ENCODE data around the gene TK1. TPM values are rescaled to one million over a fixed set of nuclear protein-coding genes. Genes with fewer than 3 reads are reported as not detected.

TK1 gene
- total and polyA plus RNA-seq, 12 donors = 1.3 to 11.6 (median 2.5) TPM

- H3K4me3 ChIP-seq = no peak overlapping the region
- H3K9me3 ChIP-seq (replicated peaks in 1 of 3) = no peaks in the 10 kb centered on the region
- intact Hi-C loops (cut with DNase I) = no loop called here
- WGBS, 4 donors = 79 to 91% (median 87%) methylated on average over 7 to 10 of the region's 10 CpGs
- DNase-seq = no peak
- peaks cover 27% of the 10 kb centered on the region for H3K27me3 ChIP-seq
- TF ChIP-seq CTCF (IDR thresholded peaks at IDR 0.05) (no peak), POLR2A (IDR thresholded peaks at IDR 0.05) (no peak)
- no peak overlapping the region for H3K27ac ChIP-seq
- H3K4me1 ChIP-seq (replicated peaks in 1 of 2) = no peaks in the 10 kb centered on the region
- H3K36me3 ChIP-seq (replicated peaks in 1 of 2) = no peaks in the 10 kb centered on the region
These were observed 46.8 kb upstream of the TK1 start for GRCh38 chr17:78233678-78234077.

- DNase-seq = no peak
- intact Hi-C loops (cut with DNase I) = no loop called here
- Histone ChIP-seq H3K4me3 (no peak overlapping the region), H3K9me3 (replicated peaks in 1 of 3) (no peaks in the 10 kb centered on the region), H3K4me1 (replicated peaks in 1 of 2) (no peaks in the 10 kb centered on the region), H3K36me3 (replicated peaks in 1 of 2) (no peaks in the 10 kb centered on the region), H3K27ac (no peak overlapping the region), H3K27me3 (peaks cover 27% of the 10 kb centered on the region)
- no peak for TF ChIP-seq POLR2A (IDR thresholded peaks at IDR 0.05)
- TF ChIP-seq CTCF (IDR thresholded peaks at IDR 0.05) = no peak
- WGBS, 4 donors = 85 to 96% (median 89%) methylated on average over 2 of the region's 2 CpGs
These were observed 46.0 kb upstream of the TK1 start for GRCh38 chr17:78232859-78233173.

GRCh38 chr17:78231991-78232858, 45.4 kb upstream of the TK1 start:
- DNase-seq = no peak
- H3K27me3 ChIP-seq = peaks cover 27% of the 10 kb centered on the region
- H3K36me3 ChIP-seq (replicated peaks in 1 of 2) = no peaks in the 10 kb centered on the region
- intact Hi-C loops (cut with DNase I) = no loop called here
- TF ChIP-seq CTCF (IDR thresholded peaks at IDR 0.05) (no peak), POLR2A (IDR thresholded peaks at IDR 0.05) (no peak)
- no peak overlapping the region for H3K4me3 ChIP-seq
- 14 to 61% (median 19%) methylated on average over 3 to 55 of the region's 55 CpGs for WGBS, 4 donors
- no peaks in the 10 kb centered on the region for H3K9me3 ChIP-seq (replicated peaks in 1 of 3)
- H3K4me1 ChIP-seq (replicated peaks in 1 of 2) = no peaks in the 10 kb centered on the region
- H3K27ac ChIP-seq = no peak overlapping the region

- H3K4me3 ChIP-seq = no peak within 1 kb of the TSS
- WGBS, 4 donors = 21 to 64% (median 35%) methylated on average over 10 to 51 of the region's 52 CpGs
- H3K27me3 ChIP-seq = peaks cover 27% of the 10 kb centered on the region
- no peak within 1 kb of the TSS for H3K27ac ChIP-seq
- no peak for DNase-seq
- TF ChIP-seq CTCF (IDR thresholded peaks at IDR 0.05) = no peak
- no peaks in the 10 kb centered on the region for H3K36me3 ChIP-seq (replicated peaks in 1 of 2)
- H3K4me1 ChIP-seq (replicated peaks in 1 of 2) = no peaks in the 10 kb centered on the region
- intact Hi-C loops (cut with DNase I) = no loop called here
- no peaks in the 10 kb centered on the region for H3K9me3 ChIP-seq (replicated peaks in 1 of 3)
These were observed 44.4 kb upstream of the TK1 start, which contains the start of gene TMEM235 for GRCh38 chr17:78230996-78231935. Gene TMEM235 (plus strand): TSS chr17:78231631. CDS start chr17:78232024, 393 bp downstream.
